GM10847 (cell line): ENCODE measurements around the gene ZNF480.
A peak's percentile ranks its signal among the peaks of the same experiment; 100 is the strongest.

ENCODE experiments used
- POLR2A ChIP-seq: IDR thresholded peaks from 2 replicates; pipeline ENCODE4 v1.6.1; 2011; ENCODE audit not compliant: insufficient read length; ENCODE audit errors: extremely low read depth

ZNF480 gene

DNA sequence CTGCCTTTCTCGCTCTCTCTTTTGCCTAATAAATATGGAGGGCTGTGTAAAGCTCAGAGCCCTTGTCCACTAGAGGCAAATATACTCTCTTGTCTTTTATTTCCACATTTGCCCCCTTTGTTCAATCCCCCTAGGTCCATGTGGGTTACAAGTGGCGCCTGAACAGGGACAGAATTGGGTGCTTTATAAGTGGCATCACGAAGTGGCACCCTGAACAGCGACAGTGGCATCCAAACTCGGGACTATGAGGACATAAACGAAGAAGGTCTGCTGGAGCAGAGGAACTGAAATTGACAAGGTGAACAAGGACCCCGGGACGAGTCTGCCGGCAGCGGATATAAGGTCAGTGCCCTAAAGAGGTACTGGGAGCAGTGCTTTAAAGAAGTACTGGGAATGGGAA lies 34.8 kb downstream of the ZNF480 start:
- TF ChIP-seq POLR2A = no peak

GRCh38 chr19:52335768-52336116 lies 38.8 kb downstream of the ZNF480 start:
- no peak for TF ChIP-seq POLR2A

GRCh38 chr19:52336117-52336790 lies 39.3 kb downstream of the ZNF480 start, which contains the start of gene ZNF610:
Gene ZNF610 (plus strand): TSS chr19:52336243. CDS start chr19:52349173, 12,930 bp downstream.
- no peak for TF ChIP-seq POLR2A

- no peak for TF ChIP-seq POLR2A
These were observed 39.9 kb downstream of the ZNF480 start for GRCh38 chr19:52336791-52337381.

DNA sequence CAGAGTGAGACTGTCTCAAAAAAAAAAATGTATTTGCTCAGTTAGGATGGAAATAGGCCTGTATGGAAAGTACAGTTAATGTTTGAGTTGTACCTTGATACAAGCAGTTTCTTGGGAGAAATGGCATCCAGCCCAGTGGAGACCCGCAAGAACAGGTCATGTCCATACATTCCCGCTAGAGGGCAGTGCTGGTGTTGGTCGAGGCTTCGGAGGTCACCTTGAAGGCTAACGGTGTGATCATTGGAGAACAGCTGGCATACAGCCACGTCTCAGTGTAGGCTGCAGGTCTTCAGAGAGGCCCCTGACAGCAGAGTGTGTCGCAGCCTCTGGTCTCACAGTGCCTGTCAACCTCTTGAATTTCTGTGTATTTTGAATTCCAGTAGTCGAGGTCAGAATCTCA lies 46.6 kb downstream of the ZNF480 start:
- no peak for TF ChIP-seq POLR2A

GRCh38 chr19:52345162-52345561 lies 48.2 kb downstream of the ZNF480 start:
- no peak for TF ChIP-seq POLR2A

DNA sequence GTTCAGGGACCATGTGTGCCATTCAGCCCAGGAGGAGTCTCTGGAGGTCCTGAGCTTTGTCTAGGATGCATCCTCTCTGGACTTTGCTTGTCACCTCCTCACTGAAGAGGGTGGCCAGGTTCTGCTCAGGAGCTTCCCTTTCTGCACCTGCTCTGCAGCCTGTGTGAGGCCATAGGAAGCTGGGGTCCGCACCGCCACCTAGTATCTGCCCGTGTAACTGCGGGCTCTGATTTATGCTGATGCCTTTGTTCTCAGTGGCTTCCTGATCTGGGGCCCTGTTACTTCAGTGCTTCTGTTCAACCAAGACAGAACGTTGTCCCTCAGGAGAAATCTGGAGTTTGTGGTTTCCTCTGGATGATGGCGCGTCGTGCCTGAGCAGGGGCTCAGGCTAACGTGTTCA lies 54.5 kb downstream of the ZNF480 start:
- TF ChIP-seq POLR2A = no peak

- TF ChIP-seq POLR2A = no peak
These were observed 69.5 kb downstream of the ZNF480 start for GRCh38 chr19:52366414-52366824.

- peak; percentile 31 for TF ChIP-seq POLR2A
These were observed 72.8 kb downstream of the ZNF480 start, which contains the start of gene ZNF880 for GRCh38 chr19:52369559-52370340. Gene ZNF880 (plus strand): TSS chr19:52369923. CDS start chr19:52369966, 43 bp downstream.

- no peak for TF ChIP-seq POLR2A
These were observed 73.4 kb downstream of the ZNF480 start for GRCh38 chr19:52370341-52370710.
